Transverse colon (tissue), 4 donors: Measurements from ENCODE around the gene ATP1B1. TPM values are rescaled to one million over a fixed set of nuclear protein-coding genes. Genes with fewer than 3 reads are reported as not detected.

Experiments used
- DNase-seq: peaks from one replicate; pipeline ENCODE4 v3.0.0-alpha.2; 2019
- H3K27ac ChIP-seq, 4 donors: fragments of 200-600 bp; sonication (generic); 2 replicates each; pipeline ENCODE4 v1.5.1; 2016 to 2018; ENCODE audit warnings: inconsistent platforms in 4 of 4
- H3K27me3 ChIP-seq: fragments of 200-600 bp; sonication (generic); 2 replicates; pipeline ENCODE4 v1.5.1; 2017; ENCODE audit warnings: inconsistent platforms
- H3K36me3 ChIP-seq, 4 donors: fragments of 200-600 bp; sonication (generic); 2 replicates each; pipeline ENCODE4 v1.5.1; 2017 to 2019; ENCODE audit warnings: inconsistent platforms in 4 of 4
- H3K4me1 ChIP-seq, 4 donors: fragments of 200-600 bp; sonication (generic); 2 replicates each; pipeline ENCODE4 v1.5.1; 2017 to 2020; ENCODE audit warnings: inconsistent platforms in 4 of 4
- H3K4me3 ChIP-seq, 4 donors: fragments of 200-600 bp; sonication (generic); 1 replicate in 1 of 4; 2 replicates in 3 of 4; pipeline versions ENCODE4 v1.5.1 to v1.6.1; 2017 to 2019; ENCODE audit warnings: inconsistent platforms in 4 of 4
- H3K9me3 ChIP-seq, 2 donors: fragments of 200-600 bp; sonication (generic); 2 replicates each; pipeline ENCODE4 v1.5.1; 2017 to 2019; ENCODE audit warnings: inconsistent platforms in 2 of 2
- EP300 ChIP-seq: sonication (generic); formaldehyde crosslinking; IDR thresholded peaks from one replicate; pipeline ENCODE4 v1.6.1; 2017; ENCODE audit warnings: antibody characterized with exemption, low read depth
- POLR2A ChIP-seq: fragments of 450-650 bp; IDR thresholded peaks from one replicate; pipeline ENCODE4 v1.6.1; 2016; ENCODE audit warnings: antibody characterized with exemption, mild to moderate bottlenecking, moderate library complexity
- POLR2AphosphoS5 ChIP-seq, 3 donors: sonication (generic); formaldehyde crosslinking; IDR thresholded peaks; one replicate each; pipeline ENCODE4 v1.6.1; 2016; ENCODE audit warnings: antibody characterized with exemption in 3 of 3
- WGBS, 2 donors: methylation state at CpG; one replicate each; pipeline ENCODE4 v1.1.5; 2018; ENCODE audit warnings: low coverage in 1 of 2; 5-methylcytosine and 5-hydroxymethylcytosine counted together
- in situ Hi-C, 4 donors: fragments of 200-750 bp; cut with MboI; loops; one replicate each; pipeline versions ENCODE4 v1.15.0 to v1.15.1; 2017; ENCODE audit warnings: low sequenced_read_pairs in 3 of 4, low pct_ligation_motif_present in 1 of 4, low pct_unique_long_range_greater_than_20kb in 1 of 4
- intact Hi-C: fragments of 100-400 bp; cut with DNase I; formaldehyde crosslinking; loops from one replicate; pipeline ENCODE4 v1.15.1; 2023; ENCODE audit warnings: low total_unique reads
- total RNA-seq, 4 donors: library from RNA; depleted of rRNA; stranded (reverse); fragments of >200 nt; gene quantifications; one replicate each; pipeline ENCODE4 v1.1.0, GENCODE V29; 2016
- TF ChIP-seq, protein P1 (sequence below), 5 experiments: fragments of 200-600 bp in 3 of 5; fragments of 450-650 bp in 2 of 5; sonication (generic) in 3 of 5; IDR thresholded peaks; 1 replicate in 2 of 5; 2 replicates in 3 of 5; pipeline ENCODE4 v1.5.1; 2016 to 2017; ENCODE audit warnings: antibody characterized with exemption in 5 of 5, inconsistent platforms in 3 of 5, mild to moderate bottlenecking in 2 of 5, moderate library complexity in 1 of 5

ATP1B1 gene
- total RNA-seq, 4 donors from 2014 or later: 82.8 to 493 (median 375) TPM

DNA sequence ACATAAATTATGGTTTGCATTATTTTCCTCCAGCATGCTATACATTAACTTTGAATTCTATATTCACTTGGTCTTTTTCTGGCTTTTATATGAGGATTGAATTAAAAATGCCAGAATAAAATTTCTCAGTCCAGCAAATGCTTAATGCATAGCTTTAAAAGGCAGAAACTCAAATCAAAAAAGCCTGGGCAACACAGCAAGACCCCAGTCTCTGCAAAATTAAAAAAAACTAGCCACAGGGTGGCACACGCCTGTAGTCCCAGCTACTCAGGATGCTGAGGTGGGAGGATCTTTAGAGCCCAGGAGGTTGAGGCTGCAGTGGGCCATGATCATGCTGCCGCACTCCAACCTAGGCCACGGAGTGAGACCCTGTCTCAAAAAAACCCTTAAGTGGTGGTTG, 19.8 kb downstream of the ATP1B1 start:
- in situ Hi-C loops: loop anchor here in 1 of 4 donors (25.0 kb wide), 1 partner anchor 514 kb away; no protein-coding TSS in a partner anchor
- WGBS, 2 donors: 90% methylated on average over 3 of the region's 3 CpGs; no CpG with 5 or more reads in 1 of the 2 donors
- H3K4me1 ChIP-seq: peaks cover 3 to 25% (median 8%) of the 10 kb centered on the region in 4 donors
- no peaks in the 10 kb centered on the region for H3K9me3 ChIP-seq
- no peak for DNase-seq
- H3K27me3 ChIP-seq: no peaks in the 10 kb centered on the region
- H3K27ac ChIP-seq: no peak overlapping the region
- intact Hi-C loops: no loop called here
- H3K36me3 ChIP-seq: peaks cover 0 to 56% (median 22%) of the 10 kb centered on the region in 4 donors
- no peak for TF ChIP-seq POLR2A
- no peak overlapping the region for H3K4me3 ChIP-seq

DNA sequence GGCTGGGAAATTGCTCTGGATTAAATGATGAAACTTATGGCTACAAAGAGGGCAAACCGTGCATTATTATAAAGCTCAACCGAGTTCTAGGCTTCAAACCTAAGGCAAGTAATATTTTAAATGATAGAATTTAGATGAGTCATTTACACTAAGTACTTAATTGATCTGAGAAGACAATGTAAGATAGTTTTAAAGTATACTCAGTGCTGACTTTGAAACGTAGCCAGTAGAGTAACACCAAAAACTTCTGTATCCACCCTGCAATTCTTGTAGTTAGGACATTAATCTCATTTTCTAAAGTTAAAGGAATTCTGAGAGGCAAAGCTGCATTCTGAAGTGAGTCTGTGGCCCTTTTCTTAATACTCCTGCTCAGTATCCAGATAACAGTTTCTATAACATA, 20.8 kb downstream of the ATP1B1 start:
- Histone ChIP-seq H3K36me3 (peaks cover 0 to 60% (median 27%) of the 10 kb centered on the region in 4 donors), H3K27me3 (no peaks in the 10 kb centered on the region), H3K27ac (no peak overlapping the region), H3K4me3 (no peak overlapping the region), H3K9me3 (no peaks in the 10 kb centered on the region), H3K4me1 (peaks cover 0 to 15% (median 2%) of the 10 kb centered on the region in 4 donors)
- in situ Hi-C loops (loop anchor here in 1 of 4 donors (25.0 kb wide), 1 partner anchor 515 kb away; no protein-coding TSS in a partner anchor), intact Hi-C loops (no loop called here)
- no peak for DNase-seq
- TF ChIP-seq POLR2AphosphoS5 (IDR thresholded peaks at IDR 0.05) (no peak), EP300 (no peak), POLR2A (no peak)
- TF ChIP-seq, protein P1, sequence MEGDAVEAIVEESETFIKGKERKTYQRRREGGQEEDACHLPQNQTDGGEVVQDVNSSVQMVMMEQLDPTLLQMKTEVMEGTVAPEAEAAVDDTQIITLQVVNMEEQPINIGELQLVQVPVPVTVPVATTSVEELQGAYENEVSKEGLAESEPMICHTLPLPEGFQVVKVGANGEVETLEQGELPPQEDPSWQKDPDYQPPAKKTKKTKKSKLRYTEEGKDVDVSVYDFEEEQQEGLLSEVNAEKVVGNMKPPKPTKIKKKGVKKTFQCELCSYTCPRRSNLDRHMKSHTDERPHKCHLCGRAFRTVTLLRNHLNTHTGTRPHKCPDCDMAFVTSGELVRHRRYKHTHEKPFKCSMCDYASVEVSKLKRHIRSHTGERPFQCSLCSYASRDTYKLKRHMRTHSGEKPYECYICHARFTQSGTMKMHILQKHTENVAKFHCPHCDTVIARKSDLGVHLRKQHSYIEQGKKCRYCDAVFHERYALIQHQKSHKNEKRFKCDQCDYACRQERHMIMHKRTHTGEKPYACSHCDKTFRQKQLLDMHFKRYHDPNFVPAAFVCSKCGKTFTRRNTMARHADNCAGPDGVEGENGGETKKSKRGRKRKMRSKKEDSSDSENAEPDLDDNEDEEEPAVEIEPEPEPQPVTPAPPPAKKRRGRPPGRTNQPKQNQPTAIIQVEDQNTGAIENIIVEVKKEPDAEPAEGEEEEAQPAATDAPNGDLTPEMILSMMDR (IDR thresholded peaks at IDR 0.05): no peak
- whole genome bisulfite sequencing, 2 donors: 64 to 67% methylated on average over 3 of the region's 3 CpGs

DNA sequence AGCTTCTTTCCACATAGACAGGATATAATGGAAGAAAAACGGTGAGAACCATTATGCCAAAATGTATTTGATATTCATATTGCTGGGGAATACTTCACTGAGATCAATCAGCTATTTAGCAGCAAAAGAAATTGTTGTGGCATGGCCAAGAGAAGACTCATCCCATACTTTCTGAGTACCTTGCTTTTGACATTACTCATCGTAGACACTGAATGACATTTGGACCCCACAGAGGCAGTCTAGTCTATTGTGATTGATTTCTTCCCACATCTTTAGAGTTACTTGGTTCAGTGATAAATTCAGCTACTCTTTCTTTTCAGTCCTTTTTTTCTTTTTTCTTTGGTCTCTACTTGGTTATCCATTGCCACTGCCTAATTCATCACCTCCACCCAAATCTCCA, 22.1 kb downstream of the ATP1B1 start:
- Histone ChIP-seq H3K27me3 (no peaks in the 10 kb centered on the region), H3K4me3 (no peak overlapping the region), H3K36me3 (peaks cover 0 to 60% (median 29%) of the 10 kb centered on the region in 4 donors), H3K27ac (no peak overlapping the region), H3K4me1 (peaks cover 0 to 10% (median 2%) of the 10 kb centered on the region in 4 donors), H3K9me3 (no peaks in the 10 kb centered on the region)
- TF ChIP-seq POLR2AphosphoS5 (IDR thresholded peaks at IDR 0.05): no peak
- TF ChIP-seq POLR2A: no peak
- TF ChIP-seq, protein P1 (IDR thresholded peaks at IDR 0.05): no peak
- no peak for TF ChIP-seq EP300
- intact Hi-C loops: no loop called here
- no peak for DNase-seq
- in situ Hi-C loops: loop anchor here in 1 of 4 donors (25.0 kb wide), 1 partner anchor 516 kb away; no protein-coding TSS in a partner anchor
- WGBS, 2 donors: 71 to 81% methylated on average over 2 of the region's 2 CpGs

DNA sequence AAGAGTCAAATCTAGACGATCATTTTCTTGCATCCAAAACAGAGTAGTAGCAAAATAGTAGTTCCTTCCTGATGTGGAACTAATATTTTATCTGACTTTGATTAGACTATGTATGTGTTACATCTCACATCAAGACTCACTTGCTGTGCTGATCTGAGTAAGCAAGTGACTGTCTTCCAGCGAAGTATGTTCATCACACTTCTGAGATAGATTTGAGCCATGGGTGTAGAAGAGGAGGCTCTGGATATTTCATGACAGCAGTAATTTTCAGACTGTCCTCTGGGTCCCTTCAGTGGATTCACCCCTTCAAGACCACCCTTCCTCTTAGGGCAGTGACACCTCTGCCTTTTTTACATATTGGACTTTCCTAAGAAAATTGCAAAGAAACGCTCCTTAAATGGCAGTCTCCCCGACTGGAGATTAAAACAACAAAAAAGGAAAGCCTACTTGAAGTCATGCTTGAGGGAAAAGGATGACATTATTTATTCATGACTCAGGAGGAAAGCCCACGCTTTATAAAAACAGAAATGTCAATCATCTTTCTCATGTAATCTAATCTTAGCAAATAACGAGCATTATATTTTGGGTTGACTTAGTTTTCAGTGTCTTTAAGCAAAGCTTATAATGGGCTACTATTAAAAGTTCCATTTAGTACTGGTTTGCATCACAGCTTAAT, 22.8 kb downstream of the ATP1B1 start:
- intact Hi-C loops (no loop called here), in situ Hi-C loops (loop anchor here in 1 of 4 donors (25.0 kb wide), 1 partner anchor 517 kb away; no protein-coding TSS in a partner anchor)

More for the DNA sequence above, 22.8 kb downstream of the ATP1B1 start:
- Histone ChIP-seq H3K4me1 (peaks cover 0 to 3% (median under 1%) of the 10 kb centered on the region in 4 donors), H3K4me3 (no peak overlapping the region), H3K36me3 (peaks cover 0 to 60% (median 29%) of the 10 kb centered on the region in 4 donors), H3K27me3 (no peaks in the 10 kb centered on the region), H3K9me3 (no peaks in the 10 kb centered on the region), H3K27ac (no peak overlapping the region)
- WGBS, 2 donors: 52 to 56% methylated on average over 5 to 6 of the region's 6 CpGs
- DNase-seq: no peak
- TF ChIP-seq, protein P1 (IDR thresholded peaks at IDR 0.05): no peak
- no peak for TF ChIP-seq POLR2A
- no peak for TF ChIP-seq POLR2AphosphoS5 (IDR thresholded peaks at IDR 0.05)
- TF ChIP-seq EP300: no peak
